SK-N-SH (cell line): Measurements from ENCODE around the gene MAML3.

Experiments
- CHD2 ChIP-seq: fragments of 150-350 bp; IDR thresholded peaks from 2 replicates; pipeline ENCODE4 v1.6.1; 2018; ENCODE audit warnings: low read length; ENCODE audit not compliant: partially characterized antibody
- GATA2 ChIP-seq: sonication (generic); formaldehyde crosslinking; IDR thresholded peaks from 2 replicates; pipeline ENCODE4 v1.5.0; 2020; ENCODE audit warnings: mild to moderate bottlenecking, missing genetic modification reagents
- JUND ChIP-seq: IDR thresholded peaks from 2 replicates; pipeline ENCODE4 v1.4.0; 2012
- MXI1 ChIP-seq: IDR thresholded peaks from 2 replicates; pipeline ENCODE4 v1.6.1; 2012; ENCODE audit warnings: mild to moderate bottlenecking, low read depth, low read length, improper control_type of control experiment
- SMC3 ChIP-seq: IDR thresholded peaks from 2 replicates; pipeline ENCODE4 v1.6.1; 2012; ENCODE audit warnings: low read depth, low read length, improper control_type of control experiment
- YY1 ChIP-seq: IDR thresholded peaks from 2 replicates; pipeline ENCODE4 v1.4.0; 2012; ENCODE audit warnings: low read depth, mild to moderate bottlenecking
- TF ChIP-seq, protein P1 (sequence below): IDR thresholded peaks from 2 replicates; pipeline ENCODE4 v1.4.0; 2012; ENCODE audit warnings: low read depth, borderline replicate concordance
- TF ChIP-seq, protein P2 (sequence below): fragments of 150-350 bp; IDR thresholded peaks from 2 replicates; pipeline ENCODE4 v1.6.1; 2017; ENCODE audit warnings: antibody characterized with exemption, low read length, low read depth, borderline replicate concordance
- TF ChIP-seq, protein P3 (sequence below): fragments of 200-600 bp; sonication (generic); IDR thresholded peaks from 2 replicates; pipeline ENCODE4 v1.6.1; 2017; ENCODE audit warnings: antibody characterized with exemption, mild to moderate bottlenecking, moderate library complexity

DNA sequence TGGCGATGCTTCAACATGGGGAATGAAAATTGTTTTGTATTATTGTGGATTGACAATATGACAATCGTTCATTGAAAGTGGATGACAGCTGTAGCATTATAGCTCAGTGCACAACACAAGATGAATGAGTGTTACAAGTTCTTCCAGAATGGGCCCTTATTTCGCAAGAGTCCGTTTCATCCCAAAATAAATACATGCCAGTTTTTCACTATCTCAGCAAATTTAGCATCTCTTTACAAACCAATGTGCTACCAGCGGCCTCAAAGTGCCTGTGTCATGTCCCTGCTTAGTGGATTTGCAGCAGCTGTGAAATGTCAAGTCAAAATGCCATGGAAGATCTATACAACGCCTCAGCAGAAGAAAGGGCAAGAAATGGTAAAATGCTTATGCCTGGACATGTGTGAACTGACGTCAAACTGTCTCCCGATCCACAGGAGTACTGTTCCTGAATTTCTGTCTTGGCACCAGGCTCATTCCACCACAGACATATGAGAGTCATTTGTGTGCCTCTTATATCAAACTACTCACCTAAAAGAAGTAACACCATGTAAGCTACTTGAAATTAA is 109.6 kb downstream of the MAML3 start:
- TF ChIP-seq, protein P1, sequence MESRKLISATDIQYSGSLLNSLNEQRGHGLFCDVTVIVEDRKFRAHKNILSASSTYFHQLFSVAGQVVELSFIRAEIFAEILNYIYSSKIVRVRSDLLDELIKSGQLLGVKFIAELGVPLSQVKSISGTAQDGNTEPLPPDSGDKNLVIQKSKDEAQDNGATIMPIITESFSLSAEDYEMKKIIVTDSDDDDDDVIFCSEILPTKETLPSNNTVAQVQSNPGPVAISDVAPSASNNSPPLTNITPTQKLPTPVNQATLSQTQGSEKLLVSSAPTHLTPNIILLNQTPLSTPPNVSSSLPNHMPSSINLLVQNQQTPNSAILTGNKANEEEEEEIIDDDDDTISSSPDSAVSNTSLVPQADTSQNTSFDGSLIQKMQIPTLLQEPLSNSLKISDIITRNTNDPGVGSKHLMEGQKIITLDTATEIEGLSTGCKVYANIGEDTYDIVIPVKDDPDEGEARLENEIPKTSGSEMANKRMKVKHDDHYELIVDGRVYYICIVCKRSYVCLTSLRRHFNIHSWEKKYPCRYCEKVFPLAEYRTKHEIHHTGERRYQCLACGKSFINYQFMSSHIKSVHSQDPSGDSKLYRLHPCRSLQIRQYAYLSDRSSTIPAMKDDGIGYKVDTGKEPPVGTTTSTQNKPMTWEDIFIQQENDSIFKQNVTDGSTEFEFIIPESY, result no peak
- TF ChIP-seq JUND, result no peak
- TF ChIP-seq SMC3, result no peak
- no peak for TF ChIP-seq CHD2
- no peak for TF ChIP-seq MXI1
- TF ChIP-seq, protein P2, sequence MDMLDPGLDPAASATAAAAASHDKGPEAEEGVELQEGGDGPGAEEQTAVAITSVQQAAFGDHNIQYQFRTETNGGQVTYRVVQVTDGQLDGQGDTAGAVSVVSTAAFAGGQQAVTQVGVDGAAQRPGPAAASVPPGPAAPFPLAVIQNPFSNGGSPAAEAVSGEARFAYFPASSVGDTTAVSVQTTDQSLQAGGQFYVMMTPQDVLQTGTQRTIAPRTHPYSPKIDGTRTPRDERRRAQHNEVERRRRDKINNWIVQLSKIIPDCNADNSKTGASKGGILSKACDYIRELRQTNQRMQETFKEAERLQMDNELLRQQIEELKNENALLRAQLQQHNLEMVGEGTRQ, result no peak
- no peak for TF ChIP-seq GATA2 (CRISPR knock-in tag)
- TF ChIP-seq, protein P3, sequence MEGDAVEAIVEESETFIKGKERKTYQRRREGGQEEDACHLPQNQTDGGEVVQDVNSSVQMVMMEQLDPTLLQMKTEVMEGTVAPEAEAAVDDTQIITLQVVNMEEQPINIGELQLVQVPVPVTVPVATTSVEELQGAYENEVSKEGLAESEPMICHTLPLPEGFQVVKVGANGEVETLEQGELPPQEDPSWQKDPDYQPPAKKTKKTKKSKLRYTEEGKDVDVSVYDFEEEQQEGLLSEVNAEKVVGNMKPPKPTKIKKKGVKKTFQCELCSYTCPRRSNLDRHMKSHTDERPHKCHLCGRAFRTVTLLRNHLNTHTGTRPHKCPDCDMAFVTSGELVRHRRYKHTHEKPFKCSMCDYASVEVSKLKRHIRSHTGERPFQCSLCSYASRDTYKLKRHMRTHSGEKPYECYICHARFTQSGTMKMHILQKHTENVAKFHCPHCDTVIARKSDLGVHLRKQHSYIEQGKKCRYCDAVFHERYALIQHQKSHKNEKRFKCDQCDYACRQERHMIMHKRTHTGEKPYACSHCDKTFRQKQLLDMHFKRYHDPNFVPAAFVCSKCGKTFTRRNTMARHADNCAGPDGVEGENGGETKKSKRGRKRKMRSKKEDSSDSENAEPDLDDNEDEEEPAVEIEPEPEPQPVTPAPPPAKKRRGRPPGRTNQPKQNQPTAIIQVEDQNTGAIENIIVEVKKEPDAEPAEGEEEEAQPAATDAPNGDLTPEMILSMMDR, result no peak
- no peak for TF ChIP-seq YY1
